Neuron (in vitro differentiated cells): ENCODE results near the gene FAM124A.

Experiments used
- H2AFZ ChIP-seq: one replicate; pipeline ENCODE4 v1.6.1; 2013; ENCODE audit warnings: low read depth, mild to moderate bottlenecking, inconsistent platforms, low read length, moderate library complexity
- H3K27me3 ChIP-seq: one replicate; pipeline ENCODE4 v1.6.1; 2013; ENCODE audit warnings: low read length; ENCODE audit not compliant: insufficient read depth
- H3K36me3 ChIP-seq: one replicate; pipeline ENCODE4 v1.6.1; 2013; ENCODE audit warnings: low read length; ENCODE audit not compliant: insufficient read depth
- H3K4me1 ChIP-seq: one replicate; pipeline ENCODE4 v1.6.1; 2013; ENCODE audit warnings: low read length; ENCODE audit not compliant: insufficient read depth
- H3K4me3 ChIP-seq: 2 replicates; pipeline ENCODE4 v1.5.1; 2013; ENCODE audit warnings: mild to moderate bottlenecking, low read length, moderate library complexity
- H3K9me3 ChIP-seq: one replicate; pipeline ENCODE4 v1.6.1; 2013; ENCODE audit warnings: low read length

Gene FAM124A

DNA sequence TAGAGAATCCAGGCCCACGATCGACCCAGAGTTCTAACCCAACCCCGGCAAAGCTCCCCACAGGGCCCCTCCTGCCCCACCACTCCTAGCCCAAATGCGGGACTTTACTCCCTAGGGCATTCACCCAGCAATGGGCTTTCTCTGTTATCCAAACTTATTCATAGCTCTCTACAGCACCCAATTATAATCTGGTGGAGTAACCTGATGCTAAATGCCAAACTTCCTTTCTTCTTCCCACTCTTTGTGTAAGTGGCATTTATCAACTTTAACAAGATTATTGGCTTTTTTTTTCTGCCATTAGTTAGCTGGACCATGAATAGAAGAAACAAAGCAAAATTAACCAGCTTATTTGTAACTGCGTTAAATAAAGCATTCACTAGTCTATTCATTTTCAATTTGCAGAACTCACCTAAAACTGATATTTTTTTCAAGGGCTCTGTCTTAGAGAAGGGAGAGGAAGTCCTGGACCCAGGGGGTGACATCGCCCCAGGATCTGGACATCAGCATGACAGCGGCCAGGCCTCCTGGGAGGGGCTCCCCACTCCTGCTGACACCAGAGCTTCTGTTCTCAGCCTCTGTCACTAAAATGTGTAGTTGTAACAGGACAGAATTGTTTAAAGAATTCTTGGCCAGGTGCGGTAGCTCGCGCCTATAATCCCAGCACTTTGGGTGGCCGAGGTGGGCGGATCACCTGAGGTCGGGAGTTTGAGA is 1.5 kb downstream of the FAM124A start:
- H3K27me3 ChIP-seq: peaks cover 15% of the 10 kb centered on the region
- peak overlapping the region; percentile 51 for H3K4me3 ChIP-seq
- H3K4me1 ChIP-seq: peaks cover 4% of the 10 kb centered on the region
- no peak overlapping the region for H2AFZ ChIP-seq
- no peaks in the 10 kb centered on the region for H3K36me3 ChIP-seq
- no peaks in the 10 kb centered on the region for H3K9me3 ChIP-seq

DNA sequence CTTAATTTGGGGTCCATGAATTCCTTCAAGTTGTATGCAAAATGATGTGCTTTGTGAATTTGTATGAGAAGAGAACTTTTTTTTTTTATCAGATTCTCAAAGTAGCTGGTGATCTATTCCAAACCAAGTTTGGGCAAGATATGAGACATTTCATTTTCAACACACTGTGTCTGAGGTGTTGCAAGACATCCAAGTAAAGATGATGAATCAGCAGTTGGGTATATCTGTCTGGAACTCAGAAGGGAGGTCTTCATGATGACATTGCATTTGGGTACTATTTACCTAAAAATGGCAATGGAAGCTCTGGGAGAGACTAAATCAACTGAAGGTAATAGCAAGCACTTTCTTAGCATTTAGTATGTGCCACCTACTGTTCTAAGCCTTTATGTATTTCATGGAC is 2.8 kb downstream of the FAM124A start:
- no peak overlapping the region for H2AFZ ChIP-seq
- H3K9me3 ChIP-seq: no peaks in the 10 kb centered on the region
- peaks cover 4% of the 10 kb centered on the region for H3K4me1 ChIP-seq
- no peak overlapping the region for H3K4me3 ChIP-seq
- H3K36me3 ChIP-seq: no peaks in the 10 kb centered on the region
- H3K27me3 ChIP-seq: peaks cover 13% of the 10 kb centered on the region

DNA sequence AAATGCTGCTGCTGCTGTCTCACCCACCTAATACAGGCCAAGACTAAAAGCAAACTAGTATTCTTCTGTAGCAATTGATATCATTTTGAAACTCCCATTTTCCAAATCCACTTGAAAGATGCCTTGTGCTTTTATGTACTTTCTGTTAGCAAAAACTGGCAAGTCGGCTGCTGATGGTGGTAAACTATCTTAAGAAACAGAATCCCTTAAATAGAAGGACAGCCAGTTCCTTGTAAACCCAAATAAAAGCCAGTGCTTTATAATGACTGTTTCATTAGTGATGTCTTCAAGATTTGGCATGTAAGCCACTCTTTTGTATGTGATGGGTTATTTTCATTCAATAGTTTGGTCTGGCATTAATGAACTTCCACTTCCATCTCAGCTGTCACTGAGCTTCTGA is 5.2 kb downstream of the FAM124A start:
- Histone ChIP-seq H3K9me3 (no peaks in the 10 kb centered on the region), H3K36me3 (no peaks in the 10 kb centered on the region), H2AFZ (no peak overlapping the region), H3K4me1 (peaks cover 4% of the 10 kb centered on the region), H3K4me3 (no peak overlapping the region), H3K27me3 (no peaks in the 10 kb centered on the region)

DNA sequence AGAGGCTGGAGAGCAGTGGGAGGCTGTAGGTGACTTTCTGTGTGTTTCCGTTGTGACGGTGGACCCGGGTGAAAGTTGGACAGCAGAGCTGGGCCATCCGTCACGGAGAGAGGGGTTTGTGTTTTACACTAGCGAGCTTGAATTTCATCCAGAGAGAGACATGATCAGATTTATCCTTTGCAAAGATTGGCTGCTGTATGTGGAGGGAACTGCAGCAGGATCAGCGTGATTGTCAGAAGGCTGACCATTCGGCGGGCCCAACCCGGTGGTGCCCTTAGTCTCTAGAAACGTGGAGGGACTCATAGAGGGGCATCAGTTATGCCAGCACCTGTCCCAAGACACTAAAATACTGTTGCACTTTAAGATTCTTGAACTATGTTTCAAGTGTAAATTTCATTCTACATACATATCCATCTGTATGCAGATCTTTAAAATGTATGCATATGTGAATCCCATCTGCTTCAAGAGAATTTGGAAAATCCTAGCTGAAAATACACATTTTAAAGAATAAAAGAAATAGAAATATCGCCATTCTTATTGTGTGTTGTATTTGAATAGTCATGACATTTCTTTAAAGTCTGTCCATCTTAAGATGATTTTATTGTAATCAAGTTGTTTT is 7.0 kb downstream of the FAM124A start:
- H3K4me3 ChIP-seq: no peak overlapping the region
- H2AFZ ChIP-seq: no peak overlapping the region
- no peaks in the 10 kb centered on the region for H3K9me3 ChIP-seq
- no peaks in the 10 kb centered on the region for H3K27me3 ChIP-seq
- peaks cover 4% of the 10 kb centered on the region for H3K4me1 ChIP-seq
- H3K36me3 ChIP-seq: no peaks in the 10 kb centered on the region

DNA sequence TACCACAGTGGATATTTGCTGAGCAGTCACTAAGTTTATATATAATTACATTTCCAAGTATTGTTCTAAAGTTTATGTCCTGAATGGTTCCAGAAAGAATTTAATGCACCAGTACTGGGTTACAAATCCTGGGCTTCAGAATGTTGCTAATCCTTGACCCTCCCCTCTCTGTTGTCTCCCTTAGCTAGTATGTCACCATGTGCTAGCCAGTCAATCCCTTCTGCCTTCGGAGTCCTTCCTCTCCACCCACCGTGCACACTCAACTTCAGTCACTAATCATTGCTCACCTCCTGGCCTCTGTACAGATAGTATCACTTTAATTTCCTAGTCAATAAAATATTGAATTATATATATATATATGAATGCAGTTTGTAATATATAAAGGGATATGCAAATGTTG is 7.5 kb downstream of the FAM124A start:
- no peaks in the 10 kb centered on the region for H3K36me3 ChIP-seq
- H3K4me3 ChIP-seq: no peak overlapping the region
- H3K4me1 ChIP-seq: peaks cover 4% of the 10 kb centered on the region
- H3K9me3 ChIP-seq: no peaks in the 10 kb centered on the region
- no peak overlapping the region for H2AFZ ChIP-seq
- H3K27me3 ChIP-seq: no peaks in the 10 kb centered on the region

DNA sequence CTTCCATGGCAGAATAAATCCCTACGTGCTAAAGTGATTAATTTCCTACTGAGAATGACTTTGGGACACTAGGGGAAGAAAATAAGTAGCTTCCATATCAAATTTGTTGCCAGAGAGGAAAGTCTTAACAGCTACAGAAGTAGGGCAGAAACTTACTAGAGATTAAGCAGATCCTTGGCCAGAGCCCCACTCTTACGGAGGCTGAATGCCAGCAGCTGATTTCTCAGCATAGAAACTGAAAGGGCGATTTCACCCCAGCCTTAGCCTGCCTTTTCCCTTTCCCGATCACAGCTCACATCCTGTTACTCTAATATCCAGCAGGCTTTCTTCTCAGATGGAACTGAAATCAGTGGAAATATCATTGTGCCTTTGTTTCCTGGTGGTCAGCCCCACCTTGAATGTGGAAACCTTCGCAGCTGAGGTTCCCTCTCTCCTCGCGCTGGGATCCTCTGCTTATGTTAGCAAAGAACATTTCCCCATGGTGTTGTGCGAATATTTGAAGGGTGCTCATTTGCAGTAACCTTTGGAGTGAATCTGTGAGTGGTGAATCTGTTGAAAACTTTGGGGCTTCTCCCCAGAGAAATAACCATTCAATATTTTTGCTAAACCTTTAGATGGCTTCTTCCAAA is 8.4 kb downstream of the FAM124A start:
- Histone ChIP-seq H3K4me3 (no peak overlapping the region), H2AFZ (no peak overlapping the region), H3K4me1 (peaks cover 7% of the 10 kb centered on the region), H3K36me3 (no peaks in the 10 kb centered on the region), H3K27me3 (no peaks in the 10 kb centered on the region), H3K9me3 (no peaks in the 10 kb centered on the region)

DNA sequence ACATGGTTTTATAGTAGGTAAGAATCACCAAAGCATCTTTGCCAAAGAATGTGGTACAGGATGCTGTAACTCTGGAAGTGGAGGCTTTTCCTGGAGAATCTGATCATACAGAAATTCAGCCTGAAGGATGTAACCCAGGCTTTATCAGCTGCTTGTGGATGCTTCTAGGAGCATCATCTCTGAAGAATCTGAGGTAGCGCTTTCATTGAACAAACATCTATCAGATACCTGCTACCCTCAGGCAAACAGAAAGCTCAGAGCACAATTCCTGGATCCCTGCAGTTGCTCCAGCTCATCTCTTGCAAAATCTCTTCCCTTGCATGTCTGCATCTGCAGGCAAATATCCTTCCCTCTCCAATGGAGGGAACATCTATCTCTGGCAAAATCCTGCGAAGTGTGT is 9.3 kb downstream of the FAM124A start:
- H3K9me3 ChIP-seq: no peaks in the 10 kb centered on the region
- H3K4me3 ChIP-seq: no peak overlapping the region
- H3K27me3 ChIP-seq: no peaks in the 10 kb centered on the region
- H3K4me1 ChIP-seq: peaks cover 8% of the 10 kb centered on the region
- H3K36me3 ChIP-seq: no peaks in the 10 kb centered on the region
- H2AFZ ChIP-seq: no peak overlapping the region

DNA sequence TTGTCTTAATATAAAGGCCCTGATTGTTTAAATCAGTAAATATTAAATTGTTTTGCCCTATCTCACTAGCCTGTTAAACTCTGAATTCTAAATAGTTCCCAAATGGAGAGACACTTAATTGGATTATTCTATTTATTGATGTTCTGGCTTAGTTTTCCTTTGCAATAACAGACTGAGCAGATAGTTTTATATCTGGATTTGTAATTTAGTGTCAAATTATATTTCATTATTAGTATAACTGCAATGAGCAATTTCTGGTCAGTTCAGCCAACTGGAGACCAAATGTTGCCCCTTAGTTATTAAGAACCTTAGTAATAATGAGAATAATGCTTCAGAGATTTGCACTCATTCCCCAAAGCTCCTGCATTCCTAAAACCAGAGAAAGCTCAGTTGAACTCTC is 10.1 kb downstream of the FAM124A start:
- no peak overlapping the region for H3K4me3 ChIP-seq
- no peaks in the 10 kb centered on the region for H3K9me3 ChIP-seq
- H3K4me1 ChIP-seq: peaks cover 8% of the 10 kb centered on the region
- H2AFZ ChIP-seq: no peak overlapping the region
- H3K36me3 ChIP-seq: no peaks in the 10 kb centered on the region
- H3K27me3 ChIP-seq: no peaks in the 10 kb centered on the region

DNA sequence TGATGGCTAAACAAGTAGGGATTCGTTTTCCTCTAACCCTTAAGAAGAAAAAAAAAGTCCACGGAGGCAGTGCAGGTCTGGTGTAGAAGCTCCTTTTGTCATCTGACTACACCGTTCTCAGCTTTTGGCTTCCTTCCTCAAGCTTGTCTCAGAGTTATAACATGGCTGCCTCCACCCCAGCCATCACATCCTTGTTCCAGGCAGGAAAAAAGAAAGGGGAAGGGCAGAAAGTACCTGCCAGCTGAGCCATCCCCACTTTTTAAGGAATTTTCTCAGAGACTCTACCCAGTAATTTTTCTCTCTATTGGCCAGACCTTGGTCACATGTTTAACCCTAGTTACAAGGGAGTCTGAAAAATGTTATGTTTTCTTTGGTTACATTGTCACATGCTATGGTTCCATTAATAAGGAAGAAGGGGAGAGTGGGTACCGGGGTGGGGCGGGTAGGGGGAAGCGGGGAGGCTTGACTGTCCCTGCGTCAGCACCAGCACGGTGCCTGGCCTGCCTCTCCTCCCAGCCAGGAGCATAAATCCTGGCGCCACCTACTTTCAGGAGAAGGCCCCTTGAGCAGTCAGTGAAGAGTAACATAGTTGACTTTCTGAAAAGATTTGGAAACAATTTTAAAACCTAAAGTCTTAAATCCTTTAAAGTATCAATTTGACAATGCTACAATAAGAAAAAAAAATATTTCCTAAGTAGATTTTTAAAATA is 11.1 kb downstream of the FAM124A start:
- Histone ChIP-seq H3K36me3 (no peaks in the 10 kb centered on the region), H2AFZ (no peak overlapping the region), H3K4me3 (no peak overlapping the region), H3K9me3 (no peaks in the 10 kb centered on the region), H3K27me3 (no peaks in the 10 kb centered on the region), H3K4me1 (peaks cover 8% of the 10 kb centered on the region)

DNA sequence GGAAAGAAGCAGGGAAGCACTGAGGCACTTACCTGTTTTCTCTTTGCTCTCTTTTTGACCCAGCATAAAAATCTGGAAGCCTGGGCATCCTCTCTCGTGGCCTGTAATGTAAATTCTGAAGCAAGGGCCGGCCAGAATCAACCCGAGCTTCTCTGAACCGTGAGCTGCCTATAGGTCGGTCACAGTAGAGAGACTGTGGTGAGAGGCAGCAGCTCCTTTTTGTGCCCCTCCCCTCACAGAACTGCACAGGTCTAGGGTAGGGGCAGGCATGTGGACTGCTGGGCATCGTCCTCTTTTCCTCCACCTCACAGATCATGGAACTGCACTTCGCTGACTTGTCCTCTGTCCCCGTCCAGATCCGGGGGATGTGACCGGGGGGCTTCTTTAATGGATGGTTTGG is 12.5 kb downstream of the FAM124A start:
- Histone ChIP-seq H3K9me3 (no peaks in the 10 kb centered on the region), H3K27me3 (no peaks in the 10 kb centered on the region), H2AFZ (no peak overlapping the region), H3K4me3 (no peak overlapping the region), H3K36me3 (no peaks in the 10 kb centered on the region), H3K4me1 (peaks cover 8% of the 10 kb centered on the region)

DNA sequence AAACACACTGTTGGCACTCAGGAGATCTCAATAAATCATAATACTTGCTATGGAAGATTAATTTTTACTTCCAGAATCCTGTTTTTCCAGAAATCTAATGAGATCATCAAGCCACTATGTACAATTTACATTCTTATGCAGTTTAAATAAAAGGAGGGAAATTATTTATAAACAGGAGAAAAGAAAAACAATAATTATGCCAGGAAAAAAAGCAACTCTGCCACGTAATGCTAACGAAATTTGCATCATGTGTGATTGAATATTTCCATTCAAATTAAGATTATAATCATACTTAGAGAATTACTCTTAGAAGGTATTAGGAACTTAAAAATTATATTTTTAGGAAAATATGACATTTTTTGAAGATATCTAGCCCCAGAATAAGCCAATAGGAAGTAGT is 13.0 kb downstream of the FAM124A start:
- H3K4me1 ChIP-seq: peaks cover 8% of the 10 kb centered on the region
- no peaks in the 10 kb centered on the region for H3K27me3 ChIP-seq
- H2AFZ ChIP-seq: no peak overlapping the region
- no peaks in the 10 kb centered on the region for H3K9me3 ChIP-seq
- H3K36me3 ChIP-seq: no peaks in the 10 kb centered on the region
- H3K4me3 ChIP-seq: no peak overlapping the region

DNA sequence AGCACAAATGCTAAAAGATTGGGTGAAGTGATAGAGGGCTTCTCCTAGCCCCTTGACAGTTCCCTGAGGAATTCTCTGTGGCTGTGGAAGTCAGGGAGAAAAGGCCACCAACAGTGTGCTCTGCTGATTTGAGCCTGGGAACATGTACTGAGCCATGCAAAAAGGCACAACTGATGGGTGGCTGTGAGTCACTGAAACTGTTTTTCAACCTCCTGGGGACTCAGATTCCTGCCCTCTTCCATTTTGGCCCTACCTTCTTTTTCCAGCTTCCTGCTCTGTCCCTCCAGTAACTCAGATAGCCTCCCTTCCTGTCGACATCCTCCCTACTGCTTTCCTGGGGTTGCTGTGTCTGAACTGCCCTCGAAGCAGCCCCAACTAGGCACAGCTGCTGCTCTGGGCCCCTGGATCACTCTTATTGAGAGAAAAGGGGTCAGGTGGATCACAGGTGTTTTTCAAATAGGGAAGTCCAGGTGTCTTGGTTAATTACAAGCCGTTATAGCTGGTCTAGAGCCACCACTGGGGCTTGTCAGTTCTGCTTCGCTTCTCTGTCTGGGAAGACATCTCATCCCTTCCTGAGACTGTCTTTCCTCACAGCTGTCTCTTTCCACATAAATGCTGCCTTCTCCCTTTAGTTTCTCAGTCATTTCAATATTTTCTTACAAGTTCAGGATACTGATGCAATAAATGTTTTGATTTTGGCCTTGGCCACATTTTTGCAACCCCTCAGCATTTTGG is 13.7 kb downstream of the FAM124A start:
- Histone ChIP-seq H3K4me1 (peaks cover 8% of the 10 kb centered on the region), H3K4me3 (no peak overlapping the region), H3K9me3 (no peaks in the 10 kb centered on the region), H3K27me3 (no peaks in the 10 kb centered on the region), H3K36me3 (no peaks in the 10 kb centered on the region), H2AFZ (no peak overlapping the region)

DNA sequence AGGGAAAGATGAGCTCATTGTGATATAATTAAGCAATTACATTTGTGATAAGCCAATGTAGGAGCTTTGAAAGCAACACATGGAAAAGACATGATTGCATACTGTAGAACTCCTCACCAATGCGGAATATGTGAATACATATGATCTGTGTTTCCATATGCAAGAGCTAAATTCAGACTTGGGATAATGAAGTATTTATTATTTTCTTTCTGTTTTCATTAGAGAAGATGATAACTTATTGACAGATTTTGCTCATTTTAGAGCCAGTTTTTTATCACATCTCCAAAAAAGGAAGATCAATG is 14.2 kb downstream of the FAM124A start:
- no peaks in the 10 kb centered on the region for H3K36me3 ChIP-seq

More for the DNA sequence above, 14.2 kb downstream of the FAM124A start:
- H3K9me3 ChIP-seq: no peaks in the 10 kb centered on the region
- H3K4me3 ChIP-seq: no peak overlapping the region
- H3K27me3 ChIP-seq: no peaks in the 10 kb centered on the region
- peaks cover 12% of the 10 kb centered on the region for H3K4me1 ChIP-seq
- no peak overlapping the region for H2AFZ ChIP-seq
